ENCODE data around the gene RCL1. TPM values are rescaled to one million over a fixed set of nuclear protein-coding genes. Genes with fewer than 3 reads are reported as not detected.

Gene RCL1
- polyA plus RNA-seq, 1 donor from 2014 or later, result 16.0 TPM

DNA sequence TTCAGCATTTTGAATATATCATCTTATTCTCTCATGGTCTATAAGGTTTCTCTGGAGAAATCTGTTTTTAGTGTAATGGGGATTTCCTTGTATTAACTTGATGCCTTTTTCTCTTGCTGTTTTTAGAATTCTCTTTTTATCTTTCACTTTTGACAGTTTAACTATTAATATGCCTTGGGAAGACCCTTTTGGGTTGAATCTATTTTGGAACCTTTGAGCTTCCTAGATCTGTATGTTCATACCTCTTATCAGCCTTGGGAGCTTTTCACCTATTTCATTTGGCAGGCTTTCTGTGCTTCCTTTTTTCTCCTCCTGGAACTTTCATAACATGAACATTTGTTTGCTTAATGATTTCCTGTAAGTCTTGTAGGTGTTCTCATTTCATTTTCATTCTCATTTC, 22.2 kb downstream of the RCL1 start:
- Mint-ChIP-seq H3K27me3 (no peaks in the 10 kb centered on the region), H3K4me3 (peak overlapping the region in 2 of 4 donors; percentile 50 to 77), H3K4me1 (peaks cover 33 to 53% (median 46%) of the 10 kb centered on the region in 3 donors), H3K27ac (peak overlapping the region in 1 of 3 donors; percentile 29), H3K36me3 (peaks cover 3% of the 10 kb centered on the region), H3K9me3 (peaks cover 0 to 4% (median 2%) of the 10 kb centered on the region in 3 donors)

DNA sequence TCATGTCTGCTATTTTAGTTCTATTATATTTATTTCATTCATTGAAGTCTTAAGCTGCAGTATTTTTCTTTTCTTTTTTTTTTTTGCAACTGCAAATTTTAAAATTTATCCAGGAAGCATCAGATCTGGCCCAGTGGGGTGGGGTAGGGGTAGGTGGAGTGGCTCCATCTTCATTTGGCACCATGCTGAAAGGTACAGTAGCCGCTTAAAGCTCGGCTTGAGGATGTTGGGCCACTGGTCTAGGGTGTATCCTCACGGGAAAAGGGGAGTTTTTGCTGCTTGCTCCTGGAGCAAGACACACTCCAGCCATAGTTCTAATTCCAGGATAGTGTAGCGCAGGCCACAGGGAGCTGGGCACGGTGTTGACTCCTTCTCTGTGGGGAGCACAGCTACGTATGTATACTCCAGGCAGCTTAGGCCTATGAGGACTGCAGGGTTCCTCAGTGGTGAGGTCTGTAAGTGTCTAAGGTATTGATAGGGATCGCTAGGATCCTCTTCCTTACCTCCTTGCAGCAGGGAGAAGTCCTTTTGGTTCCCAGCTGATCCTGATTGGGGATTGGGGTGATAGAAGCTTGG, 22.7 kb downstream of the RCL1 start:
- Mint-ChIP-seq H3K27ac (no peak overlapping the region), H3K4me3 (peak overlapping the region in 2 of 4 donors; percentile 61 to 77), H3K36me3 (peaks cover 3% of the 10 kb centered on the region), H3K4me1 (peaks cover 33 to 54% (median 46%) of the 10 kb centered on the region in 3 donors), H3K27me3 (no peaks in the 10 kb centered on the region), H3K9me3 (peaks cover 0 to 4% (median 2%) of the 10 kb centered on the region in 3 donors)

DNA sequence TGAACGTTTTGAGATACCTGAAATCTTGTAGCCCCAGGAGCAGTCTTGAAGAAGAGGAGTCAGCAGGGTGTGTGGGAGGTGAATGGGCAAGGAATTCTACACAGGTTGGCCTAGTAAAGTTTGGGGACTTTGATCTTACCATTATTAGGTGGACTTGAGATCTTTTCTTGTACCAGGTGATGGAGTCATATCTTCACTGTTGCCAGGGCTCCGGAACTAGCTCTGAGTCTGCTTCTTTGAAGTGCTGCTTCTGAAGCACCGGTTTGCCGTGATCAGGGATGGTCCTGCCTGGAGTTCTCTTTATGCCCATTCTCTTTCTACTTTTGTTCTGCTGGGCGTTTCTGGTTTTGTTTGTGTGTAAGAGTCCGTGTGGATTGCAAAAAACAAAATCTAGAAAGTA, 27.4 kb downstream of the RCL1 start:
- H3K9me3 Mint-ChIP-seq, result no peaks in the 10 kb centered on the region
- H3K27ac Mint-ChIP-seq, result no peak overlapping the region
- H3K36me3 Mint-ChIP-seq, result peaks cover 6% of the 10 kb centered on the region
- peaks cover 30 to 40% (median 34%) of the 10 kb centered on the region in 3 donors for H3K4me1 Mint-ChIP-seq
- H3K4me3 Mint-ChIP-seq, result no peak overlapping the region
- H3K27me3 Mint-ChIP-seq, result no peaks in the 10 kb centered on the region

DNA sequence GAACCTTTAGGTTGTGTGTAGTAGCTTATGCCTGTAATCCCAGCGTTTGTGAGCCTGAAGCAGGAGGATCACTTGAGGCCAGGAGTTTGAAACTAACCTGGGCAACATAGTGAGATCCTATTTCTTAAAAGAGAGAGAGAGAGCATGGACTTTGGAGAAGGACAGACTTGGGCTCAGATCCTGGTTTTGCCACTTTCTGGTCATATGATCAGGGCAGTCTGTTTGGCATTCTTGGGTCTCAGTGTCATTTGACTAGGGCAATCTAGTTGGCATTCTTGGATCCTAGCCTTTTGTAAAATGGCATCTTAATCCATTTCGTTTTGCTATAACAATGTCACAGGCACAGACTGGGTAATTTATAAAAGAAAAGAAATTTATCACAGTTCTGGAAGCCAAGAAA, 28.4 kb downstream of the RCL1 start:
- H3K4me3 Mint-ChIP-seq, result peak overlapping the region in 1 of 4 donors; percentile 4
- no peaks in the 10 kb centered on the region for H3K9me3 Mint-ChIP-seq
- H3K4me1 Mint-ChIP-seq, result peaks cover 21 to 30% (median 24%) of the 10 kb centered on the region in 3 donors
- H3K36me3 Mint-ChIP-seq, result peaks cover 8% of the 10 kb centered on the region
- H3K27me3 Mint-ChIP-seq, result no peaks in the 10 kb centered on the region
- H3K27ac Mint-ChIP-seq, result no peak overlapping the region

DNA sequence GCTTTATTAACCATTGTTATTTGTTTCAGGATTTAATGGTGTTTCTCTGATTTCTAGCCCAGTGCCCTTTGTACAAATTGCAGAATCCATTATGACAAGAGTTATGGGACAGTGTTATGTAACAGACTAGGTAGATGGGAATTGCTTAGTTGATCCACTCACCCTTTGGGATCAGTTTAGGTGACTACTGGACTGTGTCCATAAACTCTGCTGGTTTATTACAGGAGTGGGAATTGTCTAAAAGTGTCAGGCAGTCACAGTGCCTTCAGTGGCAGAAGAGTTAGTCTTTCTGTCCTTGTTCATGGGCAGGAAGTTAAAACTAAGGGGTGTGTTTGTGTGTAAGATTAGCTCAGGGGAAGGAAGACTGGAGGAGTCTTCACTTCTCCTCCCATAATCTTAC, 29.3 kb downstream of the RCL1 start:
- Mint-ChIP-seq H3K4me1 (peaks cover 20 to 30% (median 23%) of the 10 kb centered on the region in 3 donors), H3K9me3 (no peaks in the 10 kb centered on the region), H3K27ac (peak overlapping the region in 1 of 3 donors; percentile 10), H3K36me3 (peaks cover 8% of the 10 kb centered on the region), H3K27me3 (no peaks in the 10 kb centered on the region), H3K4me3 (no peak overlapping the region)

DNA sequence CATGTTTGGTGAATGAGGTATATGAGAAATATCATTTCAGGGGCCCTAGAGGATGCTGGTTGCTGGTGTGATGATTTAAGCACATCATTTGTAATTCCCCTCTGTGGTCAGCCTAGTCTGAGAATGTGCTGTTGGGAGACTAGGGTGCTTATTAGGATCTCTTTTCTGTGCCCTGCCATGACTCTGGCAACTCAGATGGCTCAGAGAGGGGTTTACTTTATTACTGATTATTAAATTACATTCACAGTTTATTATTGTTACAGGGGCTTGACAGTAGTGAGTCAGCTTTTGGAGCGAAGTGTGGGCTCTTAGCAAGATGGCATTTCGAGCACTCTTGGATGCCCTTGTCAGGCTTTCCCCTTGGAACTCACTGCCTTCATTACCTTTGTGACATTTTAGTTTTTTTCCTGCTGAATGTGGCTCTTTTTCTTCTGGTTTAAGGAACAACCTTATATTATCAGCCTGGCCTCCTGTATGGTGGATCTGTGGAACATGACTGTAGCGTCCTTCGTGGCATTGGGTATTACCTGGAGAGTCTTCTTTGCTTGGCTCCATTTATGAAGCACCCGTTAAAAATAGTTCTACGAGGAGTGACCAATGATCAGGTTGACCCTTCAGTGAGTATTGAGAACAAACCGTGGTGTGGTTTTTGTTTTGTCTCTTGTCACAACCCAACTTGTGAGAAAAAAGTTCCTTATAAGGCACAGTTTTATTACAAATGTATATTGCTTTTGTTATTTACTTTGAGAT, 33.8 kb downstream of the RCL1 start:
- Mint-ChIP-seq H3K9me3 (no peaks in the 10 kb centered on the region), H3K36me3 (peaks cover 11% of the 10 kb centered on the region), H3K27me3 (no peaks in the 10 kb centered on the region), H3K4me1 (peaks cover 13 to 18% (median 15%) of the 10 kb centered on the region in 3 donors), H3K27ac (peak overlapping the region in 1 of 3 donors; percentile 72), H3K4me3 (no peak overlapping the region)

DNA sequence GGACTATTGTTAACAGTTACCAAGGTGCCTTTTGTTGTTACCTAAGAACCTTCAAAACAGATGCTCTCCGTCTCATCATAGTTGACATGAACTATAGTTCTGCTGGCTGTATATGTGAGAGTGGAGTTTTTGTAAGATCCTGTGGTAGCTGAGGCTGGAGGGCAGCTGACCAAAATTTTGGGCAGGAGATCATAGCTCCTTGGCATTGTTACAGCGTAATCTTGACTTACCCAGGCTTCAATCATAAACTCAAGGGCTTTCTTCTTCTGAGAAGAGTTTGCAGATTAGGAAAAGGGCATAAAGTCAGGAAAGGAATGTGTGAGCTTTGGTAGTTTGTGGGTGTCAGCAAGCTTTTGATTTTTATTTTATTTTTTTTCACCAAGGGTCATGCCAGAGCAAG, 34.5 kb downstream of the RCL1 start:
- Mint-ChIP-seq H3K36me3 (peaks cover 12% of the 10 kb centered on the region), H3K27me3 (no peaks in the 10 kb centered on the region), H3K4me3 (no peak overlapping the region), H3K9me3 (no peaks in the 10 kb centered on the region), H3K27ac (no peak overlapping the region), H3K4me1 (peaks cover 8 to 13% (median 9%) of the 10 kb centered on the region in 3 donors)

DNA sequence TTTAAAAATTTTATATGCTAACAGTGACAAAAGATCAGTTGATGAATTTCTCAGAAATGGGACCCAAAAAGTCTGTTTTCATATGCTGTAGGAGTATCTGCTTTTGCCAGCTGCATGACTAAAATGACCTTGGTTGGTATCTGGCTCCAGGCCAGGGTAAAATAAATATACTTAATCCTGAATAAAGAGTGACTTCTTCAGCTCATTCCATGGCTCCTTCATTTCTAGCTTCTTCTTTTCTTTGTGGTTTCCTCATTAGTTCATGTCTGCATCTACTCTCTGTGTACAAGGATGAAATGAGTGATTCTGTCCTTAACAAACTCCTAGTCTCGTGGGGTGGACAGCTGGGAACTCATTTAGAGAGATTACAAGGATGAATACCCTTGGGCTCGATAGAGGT, 36.0 kb downstream of the RCL1 start:
- Mint-ChIP-seq H3K36me3 (peaks cover 18% of the 10 kb centered on the region), H3K9me3 (no peaks in the 10 kb centered on the region), H3K27me3 (no peaks in the 10 kb centered on the region), H3K4me1 (peaks cover 2 to 8% (median 6%) of the 10 kb centered on the region in 3 donors), H3K27ac (no peak overlapping the region), H3K4me3 (no peak overlapping the region)

DNA sequence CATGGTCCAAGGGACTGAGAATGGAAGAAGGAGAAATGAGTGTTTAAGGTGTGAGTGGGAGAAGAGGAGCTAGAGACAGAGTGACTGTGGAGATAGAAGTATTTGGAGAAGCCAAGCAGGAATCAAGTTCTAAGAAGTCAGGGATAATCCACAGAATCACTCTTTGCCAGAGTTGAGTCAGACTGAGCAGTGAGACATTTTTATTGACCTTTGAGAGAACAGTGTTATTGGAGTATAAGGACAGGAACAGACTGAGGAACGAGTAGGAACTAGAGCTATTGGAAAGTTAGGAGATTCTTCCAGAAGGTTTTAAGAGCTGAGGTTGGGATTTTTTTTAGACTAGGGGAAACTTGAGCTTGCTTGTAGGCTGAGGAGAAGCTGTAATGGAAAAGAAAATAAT, 37.2 kb downstream of the RCL1 start:
- Mint-ChIP-seq H3K36me3 (peaks cover 12% of the 10 kb centered on the region), H3K27ac (no peak overlapping the region), H3K9me3 (no peaks in the 10 kb centered on the region), H3K27me3 (no peaks in the 10 kb centered on the region), H3K4me1 (peaks cover 0 to 1% (median 0%) of the 10 kb centered on the region in 3 donors), H3K4me3 (no peak overlapping the region)

DNA sequence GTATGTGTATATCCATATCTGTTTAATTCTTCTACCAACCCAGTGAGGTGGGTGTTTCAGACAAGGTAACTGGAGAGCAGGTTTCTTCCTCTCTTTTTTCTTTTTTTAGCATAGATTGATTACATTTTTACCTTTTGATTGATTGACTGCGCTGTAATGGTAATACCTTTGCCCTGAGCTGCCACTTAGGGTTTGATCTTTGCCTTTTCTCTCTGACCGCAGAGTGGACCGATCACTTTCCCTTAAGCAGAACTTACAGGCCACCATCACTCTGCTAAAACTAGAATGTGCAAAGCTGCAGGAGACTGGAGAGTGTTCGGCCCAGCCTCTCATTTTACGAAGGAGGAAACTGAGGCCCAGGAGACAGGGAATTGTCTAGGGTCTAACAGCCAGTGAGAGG, 38.0 kb downstream of the RCL1 start:
- Mint-ChIP-seq H3K27me3 (no peaks in the 10 kb centered on the region), H3K27ac (peak overlapping the region in 1 of 3 donors; percentile 79), H3K36me3 (peaks cover 10% of the 10 kb centered on the region), H3K4me3 (no peak overlapping the region), H3K4me1 (peaks cover 0 to 2% (median 0%) of the 10 kb centered on the region in 3 donors), H3K9me3 (no peaks in the 10 kb centered on the region)

DNA sequence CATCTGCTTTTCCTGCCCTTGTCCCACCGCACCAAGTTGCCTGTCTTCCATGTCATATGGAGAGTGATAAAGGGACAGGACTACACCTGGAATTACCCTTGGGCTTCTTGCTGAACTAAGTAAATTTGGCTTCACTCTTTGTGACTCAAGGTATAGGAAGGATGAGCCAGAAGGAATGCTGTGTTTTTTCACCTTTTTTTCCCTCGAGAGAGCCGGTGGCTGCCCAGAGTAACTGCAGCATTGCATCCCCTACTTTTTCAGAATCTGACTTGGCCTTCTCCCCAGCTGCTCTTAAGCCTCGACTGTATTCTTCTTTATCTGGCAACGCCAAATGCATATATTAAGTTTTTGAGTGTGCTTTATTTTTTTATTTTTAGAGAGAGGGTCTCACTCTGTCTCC, 38.4 kb downstream of the RCL1 start:
- Mint-ChIP-seq H3K9me3 (no peaks in the 10 kb centered on the region), H3K27me3 (no peaks in the 10 kb centered on the region), H3K36me3 (peaks cover 12% of the 10 kb centered on the region), H3K4me1 (peaks cover 0 to 2% (median 0%) of the 10 kb centered on the region in 3 donors), H3K27ac (peak overlapping the region in 1 of 3 donors; percentile 79), H3K4me3 (no peak overlapping the region)

DNA sequence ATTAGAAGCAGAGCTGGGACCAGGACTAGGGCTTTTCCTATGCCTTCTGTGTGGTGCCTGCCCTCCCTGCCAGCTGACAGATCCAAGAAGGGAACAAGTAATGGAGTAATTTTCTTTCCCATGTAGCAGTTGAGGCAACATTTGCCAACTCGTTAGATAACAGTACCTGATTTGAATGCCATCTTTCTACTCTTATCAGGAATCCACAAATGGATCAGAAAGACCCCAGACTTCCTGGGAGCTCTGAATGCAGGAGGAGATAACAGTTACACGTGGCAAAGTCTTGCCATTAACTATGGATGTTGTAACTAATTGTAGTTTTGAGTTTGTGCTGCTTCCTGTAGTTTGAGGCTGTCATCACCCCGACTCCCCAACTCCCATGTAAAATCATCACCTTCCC, 39.2 kb downstream of the RCL1 start:
- Mint-ChIP-seq H3K36me3 (peaks cover 15% of the 10 kb centered on the region), H3K4me1 (peaks cover 0 to 3% (median 2%) of the 10 kb centered on the region in 3 donors)

DNA sequence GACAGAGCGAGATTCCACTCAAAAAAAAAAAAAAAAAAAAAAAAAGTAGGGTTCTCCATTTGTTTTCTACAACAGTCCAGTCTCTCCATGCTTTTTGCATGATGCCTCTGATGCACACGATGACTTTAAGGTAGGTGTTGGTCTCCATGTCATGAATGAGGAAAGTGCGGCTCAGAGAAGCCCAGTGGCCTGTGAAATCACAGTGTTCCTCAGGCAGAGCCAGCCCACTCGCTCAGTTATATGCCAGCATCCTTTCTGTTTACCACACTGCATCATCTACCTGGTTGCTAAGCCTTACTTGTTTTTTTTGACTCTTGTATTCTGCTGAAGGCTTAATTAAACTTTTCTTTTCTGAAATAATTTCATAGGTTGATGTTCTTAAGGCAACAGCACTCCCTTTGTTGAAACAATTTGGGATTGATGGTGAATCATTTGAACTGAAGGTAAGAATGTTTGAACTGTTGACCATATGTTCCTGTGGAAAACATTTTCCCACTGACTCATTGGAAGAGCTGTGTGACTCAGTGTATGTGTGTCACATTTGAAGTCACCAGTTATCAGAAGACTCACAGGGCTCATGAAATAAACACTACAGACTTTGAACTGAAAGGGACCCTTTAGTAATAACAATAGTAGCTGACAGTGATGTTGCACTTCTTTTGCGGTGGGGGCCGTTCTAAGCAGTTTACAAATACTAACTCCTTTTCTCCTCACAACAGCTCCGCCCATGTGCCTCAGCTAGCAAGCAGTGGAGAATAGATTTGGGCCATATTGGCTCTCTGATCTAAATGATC, 40.2 kb downstream of the RCL1 start:
- H3K4me1 Mint-ChIP-seq, result peaks cover 0 to 5% (median 2%) of the 10 kb centered on the region in 3 donors
- no peaks in the 10 kb centered on the region for H3K27me3 Mint-ChIP-seq
- peak overlapping the region in 1 of 3 donors; percentile 55 for H3K27ac Mint-ChIP-seq
- no peak overlapping the region for H3K4me3 Mint-ChIP-seq
- H3K36me3 Mint-ChIP-seq, result peaks cover 17% of the 10 kb centered on the region
- no peaks in the 10 kb centered on the region for H3K9me3 Mint-ChIP-seq

More for the DNA sequence above, 39.2 kb downstream of the RCL1 start:
- no peaks in the 10 kb centered on the region for H3K27me3 Mint-ChIP-seq
- no peak overlapping the region for H3K27ac Mint-ChIP-seq
- H3K4me3 Mint-ChIP-seq, result peak overlapping the region in 1 of 4 donors; percentile 19
- H3K9me3 Mint-ChIP-seq, result no peaks in the 10 kb centered on the region

DNA sequence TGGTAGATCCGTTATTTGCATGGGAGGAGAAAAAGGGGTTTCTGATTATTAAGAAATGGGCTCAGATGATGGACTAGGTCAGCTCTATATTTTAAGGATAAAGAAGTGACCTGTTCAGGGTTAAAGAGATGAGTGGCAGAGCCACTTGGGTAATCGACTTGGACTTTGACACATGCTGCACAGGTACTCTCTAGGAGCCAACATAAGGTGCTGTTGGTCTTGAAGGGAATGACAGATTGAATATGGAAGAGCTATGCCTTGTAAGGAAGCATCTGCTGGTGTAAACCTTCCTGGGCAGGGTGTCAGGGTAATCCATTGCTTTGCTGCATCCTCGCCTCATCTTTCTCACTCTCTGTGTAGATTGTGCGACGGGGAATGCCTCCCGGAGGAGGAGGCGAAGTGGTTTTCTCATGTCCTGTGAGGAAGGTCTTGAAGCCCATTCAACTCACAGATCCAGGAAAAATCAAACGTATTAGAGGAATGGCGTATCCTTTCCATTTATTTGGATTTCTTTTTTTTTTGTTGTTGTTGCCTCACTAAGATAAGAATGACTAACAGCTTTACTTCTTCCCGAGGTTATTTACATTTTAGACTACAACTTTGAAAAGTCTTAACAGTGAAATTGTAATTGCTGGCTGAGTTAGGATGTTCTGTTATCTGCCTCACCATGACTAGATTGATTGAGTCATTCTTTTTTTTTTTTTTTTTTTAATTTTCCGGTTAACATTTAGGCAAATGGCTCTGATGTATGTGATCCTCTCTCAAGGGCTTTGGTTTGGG, 41.2 kb downstream of the RCL1 start:
- Mint-ChIP-seq H3K27ac (no peak overlapping the region), H3K27me3 (no peaks in the 10 kb centered on the region), H3K4me1 (peaks cover 0 to 6% (median 2%) of the 10 kb centered on the region in 3 donors), H3K4me3 (no peak overlapping the region), H3K9me3 (no peaks in the 10 kb centered on the region), H3K36me3 (peaks cover 17% of the 10 kb centered on the region)

All from IgD-negative memory B cell (primary cell).